Upper lobe of right lung (tissue), 1 donor: ENCODE results near the gene ATP6AP1. TPM values are rescaled to one million over a fixed set of nuclear protein-coding genes. Genes with fewer than 3 reads are reported as not detected.

Source experiments
- ATAC-seq: fragments of 200-7000 bp; cut with Tn5 transposase; one replicate; pipeline ENCODE4 v1.9.1; 2020; ENCODE audit warnings: mild to moderate bottlenecking, moderate library complexity
- DNase-seq: peaks from one replicate; pipeline ENCODE4 v3.0.0-alpha.2; 2020
- H3K27ac ChIP-seq: fragments of 200-600 bp; one replicate; pipeline ENCODE4 v1.8.0; 2022
- H3K27me3 ChIP-seq: fragments of 200-600 bp; one replicate; pipeline ENCODE4 v1.8.0; 2022; ENCODE audit warnings: mild to moderate bottlenecking
- H3K36me3 ChIP-seq: fragments of 200-600 bp; one replicate; pipeline ENCODE4 v1.8.0; 2022
- H3K4me1 ChIP-seq: fragments of 200-600 bp; one replicate; pipeline ENCODE4 v1.8.0; 2022
- H3K4me3 ChIP-seq: fragments of 200-600 bp; one replicate; pipeline ENCODE4 v1.8.0; 2022; ENCODE audit warnings: mild to moderate bottlenecking
- H3K9me3 ChIP-seq: fragments of 200-600 bp; one replicate; pipeline ENCODE4 v1.8.0; 2022
- intact Hi-C: fragments of 100-400 bp; cut with DNase I; formaldehyde crosslinking; loops from one replicate; pipeline ENCODE4 v1.11.0; 2022
- total RNA-seq: library from RNA; stranded (reverse); fragmentation: NEBNext Ultra II Directional; extraction: Animal tissue kit (Norgen Biotek cat#: 25700); gene quantifications from one replicate; pipeline ENCODE4 v1.2.1, GENCODE V29; 2021
- TF ChIP-seq, protein P1 (sequence below): fragments of 200-600 bp; IDR thresholded peaks from one replicate; pipeline ENCODE4 v1.8.0; 2022; ENCODE audit warnings: antibody characterized with exemption
- donor health status: DM: no; HTN: yes; CAD: no; lungs with severe emphysema.

ATP6AP1 gene
- total RNA-seq, 1 donor from 2014 or later, result 193 TPM

DNA sequence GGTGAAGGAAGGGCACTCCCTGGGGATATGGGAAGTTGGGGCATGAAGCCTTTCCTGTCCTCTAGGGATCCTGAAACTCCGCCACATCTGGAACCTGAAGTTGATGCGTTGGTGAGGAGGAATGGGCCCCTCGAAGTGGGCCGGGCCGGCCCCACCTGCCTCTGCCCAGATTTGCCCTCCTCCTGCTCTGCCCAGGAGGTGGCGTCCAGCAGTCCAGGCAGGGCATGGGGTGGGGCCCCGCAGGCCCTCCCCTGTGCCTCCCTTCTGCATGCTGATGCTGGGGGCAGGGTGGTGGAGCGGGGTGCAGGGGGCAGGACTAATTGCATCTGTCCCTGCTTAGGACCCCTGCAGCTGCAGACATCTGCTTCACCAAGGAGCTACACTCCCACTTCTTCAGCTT is 15.3 kb upstream of the ATP6AP1 start:
- no peaks in the 10 kb centered on the region for H3K9me3 ChIP-seq
- H3K27ac ChIP-seq, result no peak overlapping the region
- intact Hi-C loops, result no loop called here
- no peaks in the 10 kb centered on the region for H3K27me3 ChIP-seq
- H3K4me1 ChIP-seq, result peaks cover 7% of the 10 kb centered on the region
- TF ChIP-seq, protein P1, sequence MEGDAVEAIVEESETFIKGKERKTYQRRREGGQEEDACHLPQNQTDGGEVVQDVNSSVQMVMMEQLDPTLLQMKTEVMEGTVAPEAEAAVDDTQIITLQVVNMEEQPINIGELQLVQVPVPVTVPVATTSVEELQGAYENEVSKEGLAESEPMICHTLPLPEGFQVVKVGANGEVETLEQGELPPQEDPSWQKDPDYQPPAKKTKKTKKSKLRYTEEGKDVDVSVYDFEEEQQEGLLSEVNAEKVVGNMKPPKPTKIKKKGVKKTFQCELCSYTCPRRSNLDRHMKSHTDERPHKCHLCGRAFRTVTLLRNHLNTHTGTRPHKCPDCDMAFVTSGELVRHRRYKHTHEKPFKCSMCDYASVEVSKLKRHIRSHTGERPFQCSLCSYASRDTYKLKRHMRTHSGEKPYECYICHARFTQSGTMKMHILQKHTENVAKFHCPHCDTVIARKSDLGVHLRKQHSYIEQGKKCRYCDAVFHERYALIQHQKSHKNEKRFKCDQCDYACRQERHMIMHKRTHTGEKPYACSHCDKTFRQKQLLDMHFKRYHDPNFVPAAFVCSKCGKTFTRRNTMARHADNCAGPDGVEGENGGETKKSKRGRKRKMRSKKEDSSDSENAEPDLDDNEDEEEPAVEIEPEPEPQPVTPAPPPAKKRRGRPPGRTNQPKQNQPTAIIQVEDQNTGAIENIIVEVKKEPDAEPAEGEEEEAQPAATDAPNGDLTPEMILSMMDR, result no peak
- ATAC-seq, result no peak
- DNase-seq, result no peak
- no peak overlapping the region for H3K4me3 ChIP-seq
- H3K36me3 ChIP-seq, result peaks cover 6% of the 10 kb centered on the region

DNA sequence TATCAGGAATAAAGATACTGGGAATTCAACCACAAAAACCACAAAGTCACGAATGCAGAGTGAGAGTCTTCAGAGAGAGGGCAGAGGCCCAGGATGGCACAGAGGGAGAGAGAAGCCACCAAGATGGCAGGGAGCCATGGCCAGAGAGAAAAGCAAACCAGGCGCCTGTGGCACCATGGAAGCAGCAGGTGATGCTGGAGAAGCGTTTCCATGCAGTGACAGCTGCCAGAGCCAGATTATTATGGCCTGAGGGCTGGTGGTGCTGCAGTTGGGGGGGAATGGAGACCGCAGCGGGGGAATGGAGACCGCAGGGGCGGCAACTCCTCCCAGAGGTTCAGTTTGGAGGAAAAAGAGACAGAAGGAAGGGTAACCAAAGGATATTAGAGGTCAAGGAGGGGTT is 11.3 kb upstream of the ATP6AP1 start:
- no peaks in the 10 kb centered on the region for H3K9me3 ChIP-seq
- H3K4me1 ChIP-seq, result no peaks in the 10 kb centered on the region
- H3K27ac ChIP-seq, result no peak overlapping the region
- intact Hi-C loops, result no loop called here
- peaks cover 6% of the 10 kb centered on the region for H3K36me3 ChIP-seq
- DNase-seq (no peak), ATAC-seq (no peak)
- H3K4me3 ChIP-seq, result no peak overlapping the region
- TF ChIP-seq, protein P1, result no peak
- no peaks in the 10 kb centered on the region for H3K27me3 ChIP-seq

DNA sequence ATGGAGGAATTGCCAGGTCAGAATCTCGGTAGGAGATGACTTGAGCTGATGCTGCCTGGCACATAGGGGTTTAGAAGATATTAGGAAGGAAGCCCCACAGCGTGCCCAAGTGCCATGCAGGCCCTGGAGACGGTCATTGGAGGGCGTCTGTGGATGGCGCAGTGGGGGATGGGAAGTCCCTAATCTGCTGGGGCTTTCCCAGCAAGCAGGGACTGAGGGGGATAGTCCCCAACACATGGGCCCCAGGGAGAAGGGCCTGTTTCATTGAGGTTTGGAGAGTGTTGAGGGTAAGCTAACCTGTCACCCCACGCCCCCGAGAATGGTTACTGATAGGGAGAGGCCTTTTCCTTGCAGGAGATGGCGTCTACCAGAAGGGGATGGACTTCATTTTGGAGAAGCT is 9.3 kb upstream of the ATP6AP1 start:
- Histone ChIP-seq H3K9me3 (no peaks in the 10 kb centered on the region), H3K27ac (no peak overlapping the region), H3K4me1 (no peaks in the 10 kb centered on the region), H3K36me3 (no peaks in the 10 kb centered on the region), H3K27me3 (no peaks in the 10 kb centered on the region), H3K4me3 (no peak overlapping the region)
- TF ChIP-seq, protein P1, result no peak
- intact Hi-C loops, result no loop called here
- no peak for ATAC-seq
- DNase-seq, result no peak

DNA sequence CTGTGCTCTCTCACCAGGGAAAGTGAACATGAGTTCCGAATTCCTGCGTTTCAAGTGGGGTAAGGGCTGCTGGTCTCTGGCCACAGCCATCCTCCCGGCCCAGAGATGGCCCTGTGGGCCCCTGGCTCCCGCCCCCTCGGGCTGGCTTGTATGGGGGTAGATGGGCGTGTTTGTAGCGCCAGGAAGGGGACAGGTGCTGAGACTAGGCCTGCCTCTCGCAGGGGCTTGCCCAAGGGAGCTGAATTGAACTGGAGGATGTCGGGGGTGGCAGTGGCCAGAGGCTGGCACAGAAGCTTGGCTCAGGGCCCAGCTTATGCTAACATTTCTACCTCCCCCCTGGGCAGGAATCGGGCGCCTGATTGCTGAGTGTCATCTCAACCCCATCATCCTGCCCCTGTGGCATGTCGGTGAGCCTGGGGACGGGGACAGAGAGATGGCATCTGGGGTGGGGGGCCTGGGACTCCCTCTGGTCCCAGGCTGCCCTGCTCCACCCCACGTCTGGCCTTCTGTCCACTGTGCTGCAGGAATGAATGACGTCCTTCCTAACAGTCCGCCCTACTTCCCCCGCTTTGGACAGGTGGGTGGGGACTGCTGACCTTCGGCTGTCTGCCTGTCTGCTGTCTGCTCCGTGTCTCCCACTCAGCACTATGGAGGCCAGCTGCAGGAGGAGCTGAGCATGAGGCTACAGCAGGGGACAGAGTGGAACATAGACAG is 8.6 kb upstream of the ATP6AP1 start:
- H3K4me3 ChIP-seq, result no peak overlapping the region
- no peaks in the 10 kb centered on the region for H3K27me3 ChIP-seq
- TF ChIP-seq, protein P1, result no peak
- no peak for DNase-seq
- no peaks in the 10 kb centered on the region for H3K9me3 ChIP-seq
- intact Hi-C loops, result no loop called here
- no peaks in the 10 kb centered on the region for H3K36me3 ChIP-seq
- ATAC-seq, result peak; percentile 44
- no peak overlapping the region for H3K27ac ChIP-seq
- no peaks in the 10 kb centered on the region for H3K4me1 ChIP-seq

DNA sequence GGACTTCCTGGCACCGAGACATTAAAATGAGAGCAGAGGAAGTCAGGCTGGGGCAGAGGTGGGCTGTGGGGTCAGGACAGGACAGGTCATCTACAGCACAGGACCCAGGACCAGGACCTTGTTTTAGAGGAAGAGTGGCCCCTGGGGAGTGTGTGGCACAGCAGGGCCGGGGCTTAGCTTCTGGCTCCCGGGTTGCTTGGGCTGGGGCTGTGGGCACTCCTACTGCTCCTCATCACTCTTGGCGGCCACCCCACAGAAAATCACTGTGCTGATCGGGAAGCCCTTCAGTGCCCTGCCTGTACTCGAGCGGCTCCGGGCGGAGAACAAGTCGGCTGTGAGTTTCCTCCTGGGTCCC is 8.1 kb upstream of the ATP6AP1 start:
- no peak overlapping the region for H3K4me3 ChIP-seq
- no peaks in the 10 kb centered on the region for H3K36me3 ChIP-seq
- DNase-seq (no peak), ATAC-seq (no peak)
- intact Hi-C loops, result no loop called here
- TF ChIP-seq, protein P1, result no peak
- H3K27ac ChIP-seq, result no peak overlapping the region
- H3K4me1 ChIP-seq, result no peaks in the 10 kb centered on the region
- no peaks in the 10 kb centered on the region for H3K27me3 ChIP-seq
- H3K9me3 ChIP-seq, result no peaks in the 10 kb centered on the region
